HepG2 (cell line): ENCODE data around the gene SOX9. TPM values are rescaled to one million over a fixed set of nuclear protein-coding genes. Genes with fewer than 3 reads are reported as not detected.

ENCODE experiments used
- ATAC-seq: fragments of 200-7000 bp; cut with Tn5 transposase; 3 replicates; pipeline ENCODE4 v1.9.1; 2020; ENCODE audit warnings: mild to moderate bottlenecking, moderate library complexity
- BruUV-seq: library from RNA; stranded (reverse); fragments of 400-500 nt; replicated peaks from 2 replicates; lab custom pipeline; 2021; lab: Mats Ljungman, UMichigan
- CTCF ChIA-PET: fragments of 300-600 bp; formaldehyde crosslinking; extraction: SDS; loops from one replicate; lab custom pipeline; 2021; ENCODE audit warnings: low total read pairs, inconsistent platforms, low intra/inter-chr PET ratio; lab: Yijun Ruan, JAX
- POLR2A ChIA-PET: fragments of 350-600 bp; sonication (Branson Sonifier 250); formaldehyde crosslinking; loops from one replicate; lab custom pipeline; 2020; ENCODE audit warnings: antibody characterized with exemption, inconsistent platforms; lab: Yijun Ruan, JAX
- DNase-seq: peaks from one replicate; pipeline ENCODE4 v3.0.0-alpha.2; 2015; ENCODE audit warnings: low spot score
- FAIRE-seq: peaks from 3 replicates; lab custom pipeline; 2011; peaks lifted over from hg19 to GRCh38; lab: Jason Lieb, UNC
- H2AFZ ChIP-seq: one replicate; pipeline ENCODE4 v1.6.1; 2011; ENCODE audit warnings: low read length, inconsistent platforms
- H3K27ac ChIP-seq: fragments of 300-600 bp; 3 replicates; pipeline ENCODE4 v1.8.0; 2011; ENCODE audit warnings: mixed run types, mild to moderate bottlenecking, mixed read lengths, low read length, inconsistent platforms; ENCODE audit not compliant: insufficient read depth; ENCODE audit errors: extremely low read length
- H3K27me3 ChIP-seq, 2 experiments: fragments of 200-600 bp in 1 of 2; 2 replicates in 1 of 2; 3 replicates in 1 of 2; pipeline versions ENCODE4 v1.6.0 to v1.8.0; 2011; ENCODE audit warnings: low read length in 2 of 2, mild to moderate bottlenecking in 2 of 2, moderate library complexity in 2 of 2, inconsistent platforms in 1 of 2; ENCODE audit not compliant: insufficient read depth in 2 of 2, control insufficient read depth in 1 of 2
- H3K36me3 ChIP-seq, 2 experiments: fragments of 200-600 bp in 1 of 2; replicated peaks in 1 of 2; 2 replicates in 1 of 2; 3 replicates in 1 of 2; pipeline versions ENCODE4 v1.5.1 to v1.8.0; 2011; ENCODE audit warnings: low read length in 2 of 2, inconsistent platforms in 1 of 2; ENCODE audit not compliant: insufficient read depth in 2 of 2, control insufficient read depth in 1 of 2
- H3K4me1 ChIP-seq: 2 replicates; pipeline ENCODE4 v1.5.1; 2012; ENCODE audit warnings: low read length, inconsistent platforms; ENCODE audit not compliant: insufficient read depth
- H3K4me2 ChIP-seq: 2 replicates; pipeline ENCODE4 v1.6.0; 2011; ENCODE audit warnings: low read depth, low read length, inconsistent platforms
- H3K4me3 ChIP-seq, 3 experiments: fragments of 200-600 bp in 1 of 3; sonication (generic), shearing (Covaris generic) in 1 of 3; replicated peaks in 1 of 3; 2 replicates each; pipeline ENCODE4 v1.5.1; 2011 to 2016; ENCODE audit warnings: low read length in 3 of 3, inconsistent platforms in 2 of 3, low read depth in 2 of 3, mild to moderate bottlenecking in 2 of 3, control low read depth in 1 of 3, mixed read lengths in 1 of 3; ENCODE audit not compliant: insufficient read depth in 1 of 3
- H3K79me2 ChIP-seq: one replicate; pipeline ENCODE4 v1.6.1; 2011; ENCODE audit warnings: low read length, inconsistent platforms; ENCODE audit not compliant: insufficient read depth
- H3K9ac ChIP-seq: 2 replicates; pipeline ENCODE4 v1.6.0; 2011; ENCODE audit warnings: mild to moderate bottlenecking, low read depth, low read length, inconsistent platforms; ENCODE audit not compliant: insufficient read depth
- H3K9me3 ChIP-seq: 2 replicates; pipeline ENCODE4 v1.5.1; 2012; ENCODE audit warnings: mild to moderate bottlenecking, low read length
- H4K20me1 ChIP-seq: 2 replicates; pipeline ENCODE4 v1.6.0; 2011; ENCODE audit warnings: inconsistent platforms, mild to moderate bottlenecking, low read length, moderate library complexity; ENCODE audit not compliant: insufficient read depth
- ATM ChIP-seq: fragments of 450-650 bp; IDR thresholded peaks from 2 replicates; pipeline ENCODE4 v1.7.1; 2017; ENCODE audit warnings: mild to moderate bottlenecking, borderline replicate concordance
- HNRNPK ChIP-seq: fragments of 200-400 bp; formaldehyde crosslinking; IDR thresholded peaks from 2 replicates; pipeline ENCODE4 v1.6.1; 2018; ENCODE audit warnings: low read length, low read depth, moderate library complexity, mild to moderate bottlenecking; ENCODE audit not compliant: poor library complexity, severe bottlenecking
- KAT2B ChIP-seq: fragments of 150-350 bp; IDR thresholded peaks from 2 replicates; pipeline ENCODE4 v1.6.1; 2014; ENCODE audit warnings: low read depth, low read length, borderline replicate concordance
- NKX3-1 ChIP-seq: sonication (generic); formaldehyde crosslinking; IDR thresholded peaks from 2 replicates; pipeline ENCODE4 v1.5.0; 2020; ENCODE audit warnings: missing genetic modification reagents
- PHF20 ChIP-seq: sonication (generic); formaldehyde crosslinking; IDR thresholded peaks from 2 replicates; pipeline ENCODE4 v1.5.0; 2020; ENCODE audit warnings: mild to moderate bottlenecking, missing genetic modification reagents
- SP5 ChIP-seq: IDR thresholded peaks from 2 replicates; pipeline ENCODE4 v1.6.1; 2016; ENCODE audit warnings: low read depth, borderline replicate concordance
- TCF7L2 ChIP-seq: IDR thresholded peaks from 2 replicates; pipeline ENCODE4 v1.6.1; 2011; ENCODE audit warnings: mild to moderate bottlenecking, low read depth, low read length, moderate library complexity
- ZBTB42 ChIP-seq: sonication (generic); formaldehyde crosslinking; IDR thresholded peaks from 2 replicates; pipeline ENCODE4 v1.5.0; 2020; ENCODE audit warnings: mild to moderate bottlenecking, missing genetic modification reagents
- ZFP36L2 ChIP-seq: sonication (generic); formaldehyde crosslinking; IDR thresholded peaks from 2 replicates; pipeline ENCODE4 v1.4.0; 2020; ENCODE audit warnings: missing genetic modification reagents
- ZNF251 ChIP-seq: sonication (generic); formaldehyde crosslinking; IDR thresholded peaks from 2 replicates; pipeline ENCODE4 v1.9.0; 2021; ENCODE audit warnings: mild to moderate bottlenecking, missing genetic modification reagents
- ZNF264 ChIP-seq: sonication (generic); formaldehyde crosslinking; IDR thresholded peaks from 2 replicates; pipeline ENCODE4 v1.4.0; 2020; ENCODE audit warnings: missing genetic modification reagents
- ZNF557 ChIP-seq: sonication (generic); formaldehyde crosslinking; IDR thresholded peaks from 2 replicates; pipeline ENCODE4 v1.4.0; 2020; ENCODE audit warnings: missing genetic modification reagents
- ZNF720 ChIP-seq: sonication (generic); formaldehyde crosslinking; IDR thresholded peaks from 2 replicates; pipeline ENCODE4 v1.4.0; 2020; ENCODE audit warnings: missing genetic modification reagents
- ZNF83 ChIP-seq: sonication (generic); formaldehyde crosslinking; IDR thresholded peaks from 2 replicates; pipeline ENCODE4 v1.4.0; 2020; ENCODE audit warnings: missing genetic modification reagents, mild to moderate bottlenecking, borderline replicate concordance
- WGBS: methylation state at CpG from one replicate; pipeline ENCODE4 v1.1.6; 2017; ENCODE audit warnings: low lambda C conversion rate; 5-methylcytosine and 5-hydroxymethylcytosine counted together
- in situ Hi-C: cut with HindIII; loops from 2 replicates; pipeline ENCODE4 v1.10.0; 2017; ENCODE audit warnings: low pct_unique_long_range_greater_than_20kb; ENCODE audit not compliant: extremely low pct_ligation_motif_present
- intact Hi-C: fragments of 100-400 bp; cut with micrococcal nuclease; formaldehyde crosslinking; loops from one replicate; pipeline ENCODE4 v1.10.0; 2022; ENCODE audit not compliant: unreplicated experiment
- polyA plus RNA-seq, 8 experiments: library from polyadenylated mRNA; depleted of rRNA in 3 of 8; stranded (reverse) in 7 of 8; unstranded in 1 of 8; fragments of >200 nt; fragmentation: Illumina TruSeq in 4 of 8; extraction: Trizol in 4 of 8; gene quantifications; 2 replicates each; pipeline versions ENCODE4 v1.2.1 to v1.2.3, GENCODE V29; 2011 to 2016; ENCODE audit warnings: low read depth in 4 of 8, missing spikeins in 1 of 8, mixed read lengths in 1 of 8; ENCODE audit not compliant: insufficient read depth in 1 of 8
- total RNA-seq, 5 experiments: library from RNA; depleted of rRNA; stranded (reverse); fragments of >200 nt; fragmentation: Illumina TruSeq; extraction: Trizol; gene quantifications; 2 replicates each; pipeline ENCODE4 v1.2.3, GENCODE V29; 2016; ENCODE audit warnings: low read depth in 1 of 5
- TF ChIP-seq, protein P1 (sequence below): IDR thresholded peaks from 2 replicates; pipeline ENCODE4 v1.6.1; 2016; ENCODE audit warnings: control low read depth
- TF ChIP-seq, protein P2 (sequence below): sonication (generic); formaldehyde crosslinking; IDR thresholded peaks from 2 replicates; pipeline ENCODE4 v1.8.0; 2022; ENCODE audit warnings: mild to moderate bottlenecking, missing genetic modification reagents, moderate library complexity
- TF ChIP-seq, protein P3 (sequence below): sonication (generic); formaldehyde crosslinking; IDR thresholded peaks from 2 replicates; pipeline ENCODE4 v1.5.0; 2020; ENCODE audit warnings: missing genetic modification reagents, mild to moderate bottlenecking, borderline replicate concordance
- TF ChIP-seq, protein P4 (sequence below): sonication (generic); formaldehyde crosslinking; IDR thresholded peaks from 2 replicates; pipeline ENCODE4 v1.5.0; 2020; ENCODE audit warnings: mild to moderate bottlenecking, missing genetic modification reagents

Gene SOX9
- total and polyA plus RNA-seq, 2 of the 13 experiments (the other 11 are each of a cell fraction or from before 2014, with no cell fraction given): 16.1 to 27.6 TPM

DNA sequence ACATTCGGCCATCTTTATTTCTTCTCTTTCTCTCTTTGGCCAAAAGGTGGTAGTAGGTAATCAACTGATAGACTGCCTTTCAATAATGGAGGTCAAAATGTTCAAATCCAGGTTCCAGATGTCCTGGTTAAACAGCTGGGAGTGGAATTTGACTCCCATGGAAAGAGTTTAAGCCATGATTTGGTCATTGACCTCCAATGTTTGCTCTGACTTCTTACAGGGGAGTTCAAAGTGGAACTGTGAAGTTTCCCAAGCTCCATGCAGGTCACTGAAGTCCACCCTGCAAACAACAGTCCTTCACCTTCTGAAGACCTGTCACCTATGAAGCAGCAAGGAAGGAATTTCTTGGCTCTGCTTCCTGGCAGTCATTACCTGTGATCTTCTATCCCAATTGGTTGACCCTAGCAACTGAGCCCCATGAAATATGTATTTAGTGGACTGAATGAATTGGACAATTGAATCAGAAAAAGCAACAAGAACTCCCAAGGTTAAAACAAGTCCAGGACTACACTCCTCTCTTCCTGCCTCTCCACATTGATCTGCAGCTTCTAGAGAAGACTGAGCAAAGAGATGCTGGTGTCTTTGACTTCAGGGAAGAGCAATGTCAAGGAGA, 28.0 kb upstream of the SOX9 start (continued):
- TF ChIP-seq SP5 (CRISPR knock-in tag): peak; percentile 82
- TF ChIP-seq ZBTB42 (CRISPR knock-in tag): peak; percentile 99
- TF ChIP-seq ZNF251 (CRISPR knock-in tag): no peak
- TF ChIP-seq TCF7L2: no peak
- TF ChIP-seq HNRNPK: no peak
- TF ChIP-seq ZNF557 (CRISPR knock-in tag): peak; percentile 88; the same call in 1 of the 2 replicates

DNA sequence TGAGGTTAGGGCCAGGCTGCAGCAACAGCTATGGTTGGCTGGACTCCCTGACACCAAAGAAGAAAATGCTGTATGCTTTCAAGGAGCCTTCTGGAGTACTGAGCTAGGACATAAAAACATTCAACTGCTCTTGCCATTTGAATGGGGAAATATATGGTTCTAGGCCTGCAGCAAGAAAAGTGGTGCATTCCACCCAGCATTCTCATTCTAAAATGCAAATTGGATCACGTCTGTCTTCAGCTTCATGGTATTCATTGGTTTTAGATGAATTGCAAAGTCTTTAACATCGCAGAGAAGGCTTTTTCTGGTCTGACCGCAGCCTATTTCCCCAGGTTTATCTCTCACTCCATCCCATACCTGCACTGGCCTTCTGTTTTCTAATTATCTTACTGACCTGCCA, 27.1 kb upstream of the SOX9 start:
- no peak for DNase-seq
- Histone ChIP-seq H3K27ac (peak overlapping the region; percentile 61), H3K4me1 (peaks cover 33% of the 10 kb centered on the region), H3K9me3 (no peaks in the 10 kb centered on the region), H4K20me1 (no peaks in the 10 kb centered on the region), H2AFZ (no peak overlapping the region), H3K4me2 (peak overlapping the region; percentile 45; the same call in 1 of the 2 replicates), H3K9ac (no peak overlapping the region), H3K36me3 (no peaks in the 10 kb centered on the region), H3K79me2 (no peaks in the 10 kb centered on the region), H3K4me3 (no peak overlapping the region), H3K27me3 (no peaks in the 10 kb centered on the region)
- POLR2A ChIA-PET: interaction anchor here (1.0 to 3.5 kb wide), 5 partner anchors 10 to 446 kb away, joined by 3 to 43 read pairs (median 6); partner anchors contain the start of gene SOX9
- no TSS peak for BruUV-seq
- intact Hi-C loops (loop anchor here (1.0 to 2.0 kb wide), 2 partner anchors 13 to 26 kb away; no protein-coding TSS in a partner anchor), in situ Hi-C loops (no loop called here)
- WGBS: 96% methylated on average over 3 of the region's 3 CpGs
- no peak for ATAC-seq
- CTCF ChIA-PET: no interaction called here
- FAIRE-seq: no peak
- TF ChIP-seq, protein P1, sequence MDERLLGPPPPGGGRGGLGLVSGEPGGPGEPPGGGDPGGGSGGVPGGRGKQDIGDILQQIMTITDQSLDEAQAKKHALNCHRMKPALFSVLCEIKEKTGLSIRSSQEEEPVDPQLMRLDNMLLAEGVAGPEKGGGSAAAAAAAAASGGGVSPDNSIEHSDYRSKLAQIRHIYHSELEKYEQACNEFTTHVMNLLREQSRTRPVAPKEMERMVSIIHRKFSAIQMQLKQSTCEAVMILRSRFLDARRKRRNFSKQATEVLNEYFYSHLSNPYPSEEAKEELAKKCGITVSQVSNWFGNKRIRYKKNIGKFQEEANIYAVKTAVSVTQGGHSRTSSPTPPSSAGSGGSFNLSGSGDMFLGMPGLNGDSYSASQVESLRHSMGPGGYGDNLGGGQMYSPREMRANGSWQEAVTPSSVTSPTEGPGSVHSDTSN (CRISPR knock-in tag): no peak
- TF ChIP-seq KAT2B (no peak), ZFP36L2 (no peak), PHF20 (no peak), ZNF720 (no peak), NKX3-1 (CRISPR knock-in tag) (no peak), ZNF83 (no peak), ZNF264 (no peak), ATM (no peak)
- TF ChIP-seq, protein P2, sequence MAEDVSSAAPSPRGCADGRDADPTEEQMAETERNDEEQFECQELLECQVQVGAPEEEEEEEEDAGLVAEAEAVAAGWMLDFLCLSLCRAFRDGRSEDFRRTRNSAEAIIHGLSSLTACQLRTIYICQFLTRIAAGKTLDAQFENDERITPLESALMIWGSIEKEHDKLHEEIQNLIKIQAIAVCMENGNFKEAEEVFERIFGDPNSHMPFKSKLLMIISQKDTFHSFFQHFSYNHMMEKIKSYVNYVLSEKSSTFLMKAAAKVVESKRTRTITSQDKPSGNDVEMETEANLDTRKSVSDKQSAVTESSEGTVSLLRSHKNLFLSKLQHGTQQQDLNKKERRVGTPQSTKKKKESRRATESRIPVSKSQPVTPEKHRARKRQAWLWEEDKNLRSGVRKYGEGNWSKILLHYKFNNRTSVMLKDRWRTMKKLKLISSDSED (CRISPR knock-in tag): no peak
- TF ChIP-seq, protein P3, sequence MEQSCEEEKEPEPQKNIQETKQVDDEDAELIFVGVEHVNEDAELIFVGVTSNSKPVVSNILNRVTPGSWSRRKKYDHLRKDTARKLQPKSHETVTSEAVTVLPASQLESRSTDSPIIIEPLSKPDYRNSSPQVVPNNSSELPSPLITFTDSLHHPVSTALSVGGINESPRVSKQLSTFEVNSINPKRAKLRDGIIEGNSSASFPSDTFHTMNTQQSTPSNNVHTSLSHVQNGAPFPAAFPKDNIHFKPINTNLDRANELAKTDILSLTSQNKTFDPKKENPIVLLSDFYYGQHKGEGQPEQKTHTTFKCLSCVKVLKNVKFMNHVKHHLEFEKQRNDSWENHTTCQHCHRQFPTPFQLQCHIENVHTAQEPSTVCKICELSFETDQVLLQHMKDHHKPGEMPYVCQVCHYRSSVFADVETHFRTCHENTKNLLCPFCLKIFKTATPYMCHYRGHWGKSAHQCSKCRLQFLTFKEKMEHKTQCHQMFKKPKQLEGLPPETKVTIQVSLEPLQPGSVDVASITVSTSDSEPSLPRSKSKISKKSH: no peak
- TF ChIP-seq, protein P4, sequence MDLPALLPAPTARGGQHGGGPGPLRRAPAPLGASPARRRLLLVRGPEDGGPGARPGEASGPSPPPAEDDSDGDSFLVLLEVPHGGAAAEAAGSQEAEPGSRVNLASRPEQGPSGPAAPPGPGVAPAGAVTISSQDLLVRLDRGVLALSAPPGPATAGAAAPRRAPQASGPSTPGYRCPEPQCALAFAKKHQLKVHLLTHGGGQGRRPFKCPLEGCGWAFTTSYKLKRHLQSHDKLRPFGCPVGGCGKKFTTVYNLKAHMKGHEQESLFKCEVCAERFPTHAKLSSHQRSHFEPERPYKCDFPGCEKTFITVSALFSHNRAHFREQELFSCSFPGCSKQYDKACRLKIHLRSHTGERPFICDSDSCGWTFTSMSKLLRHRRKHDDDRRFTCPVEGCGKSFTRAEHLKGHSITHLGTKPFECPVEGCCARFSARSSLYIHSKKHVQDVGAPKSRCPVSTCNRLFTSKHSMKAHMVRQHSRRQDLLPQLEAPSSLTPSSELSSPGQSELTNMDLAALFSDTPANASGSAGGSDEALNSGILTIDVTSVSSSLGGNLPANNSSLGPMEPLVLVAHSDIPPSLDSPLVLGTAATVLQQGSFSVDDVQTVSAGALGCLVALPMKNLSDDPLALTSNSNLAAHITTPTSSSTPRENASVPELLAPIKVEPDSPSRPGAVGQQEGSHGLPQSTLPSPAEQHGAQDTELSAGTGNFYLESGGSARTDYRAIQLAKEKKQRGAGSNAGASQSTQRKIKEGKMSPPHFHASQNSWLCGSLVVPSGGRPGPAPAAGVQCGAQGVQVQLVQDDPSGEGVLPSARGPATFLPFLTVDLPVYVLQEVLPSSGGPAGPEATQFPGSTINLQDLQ (CRISPR knock-in tag): no peak
